Fibroblast of mammary gland (primary cell): ENCODE data around the gene GRAMD1B.

ENCODE experiments used
- DNase-seq: peaks from one replicate; pipeline ENCODE4 v3.0.0-alpha.2; 2010; ENCODE audit warnings: low read depth
- H3K4me3 ChIP-seq: 2 replicates; pipeline ENCODE4 v1.5.1; 2011; ENCODE audit warnings: low read depth, mild to moderate bottlenecking, low read length, moderate library complexity; ENCODE audit not compliant: control insufficient read depth
- CTCF ChIP-seq: conservative IDR thresholded peaks from 2 replicates; pipeline ENCODE4 v1.5.1; 2011; ENCODE audit warnings: low read depth, low read length, inconsistent platforms; ENCODE audit not compliant: control insufficient read depth, insufficient read depth

GRAMD1B gene

GRCh38 chr11:123421589-123421988 lies 8.5 kb upstream of the GRAMD1B start:
- DNase-seq = no peak
- no peak overlapping the region for H3K4me3 ChIP-seq
- no peak for TF ChIP-seq CTCF

GRCh38 chr11:123425367-123425766 lies 4.7 kb upstream of the GRAMD1B start:
- no peak for DNase-seq
- H3K4me3 ChIP-seq = no peak overlapping the region
- TF ChIP-seq CTCF = no peak

DNA sequence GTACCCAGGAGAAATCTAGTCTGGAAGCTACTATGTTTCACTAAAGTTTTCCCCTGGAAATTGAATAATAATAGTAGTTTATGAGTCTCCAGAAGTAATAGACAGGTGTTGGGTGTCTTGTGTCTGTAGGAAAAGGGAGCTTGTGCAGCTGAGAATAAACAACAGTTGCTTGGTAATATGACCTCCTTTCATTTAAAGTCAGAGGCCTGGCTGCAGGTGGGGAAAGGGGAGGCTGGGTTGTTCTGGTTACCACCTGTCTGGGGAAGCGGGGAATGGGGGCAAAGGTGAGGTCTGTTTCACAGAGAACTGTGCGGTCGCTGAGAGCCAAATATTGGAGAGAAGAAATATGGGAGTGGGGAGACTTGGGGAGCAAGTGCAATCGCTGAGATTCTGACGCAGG lies 3.3 kb upstream of the GRAMD1B start:
- no peak for TF ChIP-seq CTCF
- no peak for DNase-seq
- H3K4me3 ChIP-seq = no peak overlapping the region

GRCh38 chr11:123427405-123427804 lies 2.7 kb upstream of the GRAMD1B start:
- H3K4me3 ChIP-seq = no peak overlapping the region
- no peak for DNase-seq
- no peak for TF ChIP-seq CTCF

DNA sequence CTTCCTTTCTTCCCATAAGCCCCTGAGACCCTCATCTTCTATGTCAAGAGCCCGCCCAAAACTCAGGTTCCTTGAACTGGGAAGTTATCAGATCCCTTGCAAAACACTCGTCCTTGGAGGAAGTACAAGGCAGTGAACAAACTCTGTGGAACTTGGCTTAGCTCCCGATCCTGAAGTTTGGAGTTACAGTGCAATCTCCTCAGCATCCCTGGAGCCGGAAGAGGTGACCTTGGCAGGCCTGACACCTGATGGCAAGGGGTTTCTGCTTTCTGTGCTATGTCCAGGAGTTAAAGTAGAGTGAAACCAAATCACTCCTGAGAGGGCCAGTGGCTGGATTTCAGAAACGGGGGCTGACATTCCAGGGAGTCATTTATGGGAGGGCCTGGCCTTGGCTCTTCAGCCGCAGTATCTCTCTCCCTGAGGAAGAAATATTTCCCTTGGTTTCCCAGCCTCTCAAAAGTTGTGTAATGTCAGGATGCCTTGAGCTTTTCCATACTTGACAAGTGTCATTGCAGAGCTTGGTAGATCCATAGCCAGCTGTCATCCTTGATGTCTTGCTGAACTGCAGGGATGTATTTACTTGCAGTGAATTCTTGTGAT lies 1.9 kb upstream of the GRAMD1B start:
- H3K4me3 ChIP-seq = no peak overlapping the region
- no peak for TF ChIP-seq CTCF
- no peak for DNase-seq

DNA sequence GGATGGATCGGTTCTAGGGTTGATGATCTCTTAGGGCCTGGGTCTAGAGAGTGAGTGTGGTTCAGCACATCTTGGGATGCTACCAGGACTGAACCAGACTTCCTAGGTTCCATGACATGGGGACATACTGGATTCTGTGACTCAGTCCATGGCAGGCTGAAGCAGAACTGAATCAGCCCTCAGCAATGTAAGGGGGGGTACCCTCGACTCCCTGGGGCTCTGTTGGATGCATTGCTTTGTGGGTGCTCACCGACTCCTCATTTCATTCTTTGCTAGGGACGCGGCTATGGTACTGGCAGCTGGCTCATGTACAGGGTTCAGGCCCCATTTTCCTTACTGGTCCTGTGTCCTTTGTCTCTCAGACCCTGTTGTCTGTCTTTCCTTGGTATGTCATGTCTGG lies 733 bp upstream of the GRAMD1B start:
- DNase-seq = peak; percentile 58
- H3K4me3 ChIP-seq = no peak overlapping the region
- no peak for TF ChIP-seq CTCF
